ENCODE measurements around the gene C19orf18. TPM values are rescaled to one million over a fixed set of nuclear protein-coding genes. Genes with fewer than 3 reads are reported as not detected.
"Not testable (repeated sequence)": the region's sequence is repeated elsewhere in the genome, so short reads cannot be mapped to it uniquely, and the experiment has no call there.

The C19orf18 gene
- total RNA-seq, result 2.5 TPM
- long read RNA-seq, partial matches to known transcripts, result 0 of 8 reads
- long read RNA-seq, other reads (novel, unspliced or antisense), result 8 of 8 reads

DNA sequence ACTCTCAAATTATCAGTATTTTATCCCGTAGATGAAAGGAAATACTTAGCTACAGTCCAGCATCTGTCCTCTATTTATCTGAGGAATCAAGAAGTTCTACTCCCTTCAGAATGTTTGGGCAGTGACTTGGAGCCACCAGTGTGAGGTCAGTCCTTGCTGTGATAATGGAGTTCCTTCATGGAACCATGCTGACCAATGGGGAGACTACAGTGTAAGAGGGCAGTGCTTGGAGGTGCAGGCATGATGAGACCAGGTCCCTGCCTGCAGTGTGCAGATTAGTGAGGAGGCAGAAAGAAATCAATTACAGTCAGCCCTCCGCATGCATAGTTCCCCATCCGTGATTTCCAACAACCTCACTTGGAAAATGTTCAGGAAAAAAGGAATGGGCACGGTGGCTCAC is at the start of gene C19orf18:
Gene C19orf18 (minus strand): TSS at position 101 of the 400 bp plus-strand sequence. CDS start 102 bp downstream, outside the sequence.
- intact Hi-C loops (cut with DNase I), result no loop called here
- no peak for DNase-seq (ENCODE audit: low spot score)

- intact Hi-C loops (cut with DNase I), result no loop called here
- no peak for DNase-seq (ENCODE audit: low spot score)
These were observed 47.9 kb upstream of the C19orf18 start for GRCh38 chr19:58022283-58022660.

DNA sequence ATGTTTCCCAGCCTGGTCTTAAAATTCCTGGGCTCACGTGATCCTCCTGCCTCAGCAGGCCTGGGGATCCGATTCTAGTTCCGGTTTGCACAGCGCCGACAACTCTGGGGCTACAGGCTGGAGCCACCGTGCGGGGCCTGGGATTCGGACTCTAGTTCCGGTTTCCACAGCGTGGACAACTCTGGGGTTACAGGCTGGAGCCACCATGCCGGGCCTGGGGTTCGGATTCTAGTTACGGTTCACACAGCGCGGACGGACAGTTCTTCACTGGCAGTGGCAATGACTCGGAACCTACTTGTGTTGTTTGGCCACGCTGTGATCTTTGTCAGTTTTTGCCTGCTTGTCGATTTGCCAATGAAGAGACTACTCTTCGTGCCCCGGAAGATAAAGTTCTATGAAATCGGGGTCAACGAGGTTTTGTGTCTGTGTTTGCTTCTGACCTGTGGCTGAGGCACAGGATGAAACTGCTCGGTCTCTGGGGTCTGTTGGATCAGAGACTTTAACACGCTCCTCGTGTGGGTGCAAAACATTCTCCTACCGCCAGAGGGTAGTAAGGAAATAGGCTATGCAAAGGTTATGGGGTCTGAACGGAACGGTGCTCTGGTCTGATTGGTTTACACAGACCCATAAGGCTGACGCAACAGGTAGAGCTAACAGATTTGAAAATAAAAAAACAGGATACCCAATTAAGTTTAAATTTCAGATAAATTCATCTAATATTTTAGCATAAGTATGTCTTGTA is 47.4 kb upstream of the C19orf18 start:
- DNase-seq (ENCODE audit: low spot score), result no peak
- intact Hi-C loops (cut with DNase I), result loop anchor here (2.0 kb wide), 1 partner anchor 133 kb away; no protein-coding TSS in a partner anchor

- intact Hi-C loops (cut with DNase I), result loop anchor here (2.0 kb wide), 1 partner anchor 135 kb away; no protein-coding TSS in a partner anchor
- no peak for DNase-seq (ENCODE audit: low spot score)
These were observed 45.8 kb upstream of the C19orf18 start for GRCh38 chr19:58020129-58020528.

DNA sequence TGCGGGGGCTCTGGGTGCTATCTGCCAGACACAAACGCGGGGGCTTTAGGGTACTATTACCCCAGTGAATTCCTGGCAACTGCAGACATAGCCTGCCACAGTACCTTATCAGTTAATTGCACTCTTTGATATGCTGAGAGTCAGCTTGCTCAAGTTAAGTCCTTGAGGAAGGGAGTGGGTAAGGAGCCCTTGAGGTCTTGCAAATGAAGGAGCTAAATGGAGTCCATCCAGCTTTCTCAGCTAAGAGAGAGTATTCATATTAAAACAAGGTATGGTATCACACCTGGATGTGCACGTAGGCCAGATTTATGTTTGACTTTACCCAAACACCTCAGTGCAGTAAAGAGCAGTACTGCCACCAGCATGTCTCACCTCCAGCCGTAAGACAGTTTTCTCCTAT is 39.8 kb upstream of the C19orf18 start:
- intact Hi-C loops (cut with DNase I), result no loop called here
- no peak for DNase-seq (ENCODE audit: low spot score)

GRCh38 chr19:58010507-58010906 is 36.2 kb upstream of the C19orf18 start:
- DNase-seq (ENCODE audit: low spot score), result no peak
- intact Hi-C loops (cut with DNase I), result no loop called here

GRCh38 chr19:58009666-58010301 is 35.5 kb upstream of the C19orf18 start:
- intact Hi-C loops (cut with DNase I), result no loop called here
- peak; percentile 91 for DNase-seq (ENCODE audit: low spot score)

- no peak for DNase-seq (ENCODE audit: low spot score)
- intact Hi-C loops (cut with DNase I), result no loop called here
These were observed 34.9 kb upstream of the C19orf18 start for GRCh38 chr19:58009301-58009665.

DNA sequence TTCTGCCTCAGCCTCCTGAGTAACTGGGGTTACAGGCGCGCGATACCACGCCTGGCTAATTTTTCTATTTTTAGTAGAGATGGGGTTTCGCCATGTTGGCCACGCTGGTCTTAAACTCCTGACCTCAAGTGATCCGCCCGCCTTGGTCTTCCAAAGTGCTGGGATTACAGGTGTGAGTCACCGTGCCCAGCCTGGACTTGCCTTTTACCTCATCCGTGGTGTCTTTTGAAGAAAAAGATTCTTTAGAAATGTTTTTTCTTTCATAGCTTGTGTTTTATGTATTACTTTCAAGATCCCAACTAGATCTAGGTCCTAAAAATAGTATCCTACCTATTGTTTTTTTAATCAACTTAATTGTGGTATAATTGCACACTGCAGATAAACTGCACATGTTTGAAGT is 34.5 kb upstream of the C19orf18 start:
- DNase-seq (ENCODE audit: low spot score); intact Hi-C loops (cut with DNase I): not testable (repeated sequence)

GRCh38 chr19:58007285-58007684 is 33.0 kb upstream of the C19orf18 start:
- intact Hi-C loops (cut with DNase I), result no loop called here
- no peak for DNase-seq (ENCODE audit: low spot score)

- no peak for DNase-seq (ENCODE audit: low spot score)
- intact Hi-C loops (cut with DNase I), result loop anchor here (5.0 kb wide), 2 partner anchors 56 to 149 kb away; partner anchors contain the start of genes ZNF256 and ZNF329
These were observed 29.0 kb upstream of the C19orf18 start for GRCh38 chr19:58003174-58003828.

GRCh38 chr19:58002384-58003173 is 28.2 kb upstream of the C19orf18 start, which contains the start of gene ZNF606:
ZNF606 (minus strand) TSS chr19:58002820; CDS start chr19:58001319, 1,501 bp downstream.
- intact Hi-C loops (cut with DNase I), result loop anchor here (5.0 kb wide), 2 partner anchors 55 to 150 kb away; partner anchors contain the start of genes ZNF256 and ZNF329
- DNase-seq (ENCODE audit: low spot score), result peak; percentile 95

DNA sequence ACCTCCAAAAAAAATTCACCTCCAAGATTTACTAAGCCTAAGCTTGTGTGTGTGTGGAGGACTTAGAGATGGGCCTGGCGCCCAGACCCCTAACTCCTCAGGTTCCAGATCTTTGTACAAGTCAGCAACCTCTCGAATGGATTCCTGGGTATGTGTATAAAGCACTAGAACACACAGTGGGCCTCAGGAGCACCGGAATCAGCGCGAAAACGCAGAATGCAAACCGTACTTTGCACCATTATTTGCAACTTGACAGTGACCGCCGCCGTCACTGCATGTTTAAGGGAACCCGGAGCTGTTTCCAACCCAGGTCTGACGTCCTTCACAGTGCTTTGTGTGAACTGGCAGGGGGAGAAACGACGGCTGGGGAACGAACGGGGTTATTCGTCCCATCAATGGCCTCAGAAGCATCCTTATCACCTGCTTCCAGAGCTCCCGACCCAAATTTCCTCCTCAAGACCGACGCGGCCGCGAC is 27.6 kb upstream of the C19orf18 start:
- intact Hi-C loops (cut with DNase I), result loop anchor here (5.0 kb wide), 2 partner anchors 55 to 150 kb away; partner anchors contain the start of genes ZNF256 and ZNF329
- no peak for DNase-seq (ENCODE audit: low spot score)

DNA sequence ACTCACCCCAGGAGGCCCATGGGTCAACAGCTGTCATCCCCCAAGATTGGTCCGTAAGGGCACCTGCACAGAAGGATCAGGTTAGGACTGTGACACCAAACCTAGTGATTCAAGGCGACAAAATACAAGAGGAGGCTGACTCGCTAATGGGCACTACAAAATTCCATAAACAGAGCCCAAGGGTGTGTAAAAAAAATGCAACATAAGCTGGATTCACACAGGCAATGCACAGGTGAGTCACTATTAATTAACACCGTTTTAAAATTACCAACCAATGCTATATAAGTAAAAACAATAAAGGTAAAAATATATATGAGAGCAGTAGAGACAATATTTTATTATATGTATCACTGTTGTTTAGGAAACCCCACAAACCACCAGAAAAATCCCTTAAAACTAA is 26.3 kb upstream of the C19orf18 start:
- intact Hi-C loops (cut with DNase I), result loop anchor here (5.0 kb wide), 2 partner anchors 53 to 152 kb away; partner anchors contain the start of genes ZNF256 and ZNF329
- DNase-seq (ENCODE audit: low spot score), result no peak

- no peak for DNase-seq (ENCODE audit: low spot score)
- intact Hi-C loops (cut with DNase I), result no loop called here
These were observed 18.5 kb upstream of the C19orf18 start for GRCh38 chr19:57992841-57993240.

GRCh38 chr19:57978586-57979289 is 4.4 kb upstream of the C19orf18 start:
- intact Hi-C loops (cut with DNase I), result no loop called here
- no peak for DNase-seq (ENCODE audit: low spot score)

DNA sequence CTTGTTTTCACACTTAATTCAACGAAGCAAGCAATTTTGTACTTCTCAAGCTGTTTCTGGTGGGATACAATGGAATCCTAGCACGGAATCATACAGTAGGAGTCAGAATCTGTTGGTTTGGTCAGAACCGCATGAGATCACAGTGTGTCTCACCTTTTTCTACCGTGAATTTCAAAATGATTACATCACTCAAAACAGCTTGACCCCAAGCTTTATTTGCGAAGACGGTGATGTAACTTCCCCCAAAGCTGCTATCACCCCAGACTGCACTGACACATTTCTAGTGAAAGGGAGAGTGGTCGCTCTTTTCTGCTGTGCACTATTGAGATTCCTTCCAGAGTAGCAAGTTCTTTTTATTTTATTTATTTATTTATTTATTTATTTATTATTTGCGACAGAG is 9.6 kb downstream of the C19orf18 start:
- DNase-seq (ENCODE audit: low spot score), result no peak

GRCh38 chr19:57961785-57962184 is 12.5 kb downstream of the C19orf18 start:
- intact Hi-C loops (cut with DNase I), result no loop called here
- DNase-seq (ENCODE audit: low spot score), result no peak

More for the DNA sequence above, 9.6 kb downstream of the C19orf18 start:
- intact Hi-C loops (cut with DNase I), result no loop called here
